Tibial nerve (tissue), 4 donors: ENCODE data around the gene PANK4. TPM values are rescaled to one million over a fixed set of nuclear protein-coding genes. Genes with fewer than 3 reads are reported as not detected.
A peak's percentile ranks its signal among the peaks of the same experiment; 100 is the strongest.

Experiments used
- DNase-seq, 2 donors: peaks; one replicate each; pipeline ENCODE4 v3.0.0-alpha.2; 2019; ENCODE audit warnings: low spot score in 2 of 2
- H3K27ac ChIP-seq, 4 donors: fragments of 200-600 bp; sonication (generic) in 3 of 4; one replicate each; pipeline ENCODE4 v1.5.1; 2017 to 2019; ENCODE audit warnings: mild to moderate bottlenecking in 1 of 4
- H3K27me3 ChIP-seq, 2 donors: fragments of 200-600 bp; sonication (generic) in 1 of 2; one replicate each; pipeline versions ENCODE4 v1.5.1 to v1.6.0; 2017 to 2019
- H3K36me3 ChIP-seq, 3 donors: fragments of 200-600 bp; sonication (generic); one replicate each; pipeline ENCODE4 v1.5.1; 2018 to 2019
- H3K4me1 ChIP-seq, 4 donors: fragments of 200-600 bp; sonication (generic) in 3 of 4; one replicate each; pipeline ENCODE4 v1.5.1; 2017 to 2019
- H3K4me3 ChIP-seq, 4 donors: fragments of 200-600 bp; sonication (generic) in 3 of 4; one replicate each; pipeline ENCODE4 v1.5.1; 2017 to 2019; ENCODE audit warnings: mild to moderate bottlenecking in 1 of 4, moderate library complexity in 1 of 4
- H3K9me3 ChIP-seq, 4 donors: fragments of 200-600 bp; sonication (generic) in 3 of 4; one replicate each; pipeline ENCODE4 v1.5.1; 2017 to 2019
- EP300 ChIP-seq, 2 donors: sonication (generic); formaldehyde crosslinking; IDR thresholded peaks; one replicate each; pipeline ENCODE4 v1.6.1; 2017; ENCODE audit warnings: antibody characterized with exemption in 2 of 2, mild to moderate bottlenecking in 1 of 2
- POLR2A ChIP-seq, 2 donors: fragments of 450-650 bp; IDR thresholded peaks; one replicate each; pipeline ENCODE4 v1.6.1; 2017; ENCODE audit warnings: antibody characterized with exemption in 2 of 2, mild to moderate bottlenecking in 2 of 2, moderate library complexity in 2 of 2
- WGBS, 2 donors: methylation state at CpG; one replicate each; pipeline ENCODE4 v1.1.5; 2018; 5-methylcytosine and 5-hydroxymethylcytosine counted together
- total RNA-seq, 4 donors: library from RNA; depleted of rRNA; stranded (reverse); fragments of >200 nt; gene quantifications; one replicate each; pipeline ENCODE4 v1.1.0, GENCODE V29; 2016
- TF ChIP-seq, protein P1 (sequence below), 5 experiments: fragments of 200-600 bp in 3 of 5; fragments of 450-650 bp in 2 of 5; sonication (generic) in 3 of 5; IDR thresholded peaks; one replicate each; pipeline ENCODE4 v1.5.1; 2016 to 2019; ENCODE audit warnings: antibody characterized with exemption in 5 of 5, mild to moderate bottlenecking in 3 of 5, moderate library complexity in 2 of 5

Gene PANK4
- total RNA-seq, 4 donors from 2014 or later: 14.2 to 50.0 (median 38.1) TPM

DNA sequence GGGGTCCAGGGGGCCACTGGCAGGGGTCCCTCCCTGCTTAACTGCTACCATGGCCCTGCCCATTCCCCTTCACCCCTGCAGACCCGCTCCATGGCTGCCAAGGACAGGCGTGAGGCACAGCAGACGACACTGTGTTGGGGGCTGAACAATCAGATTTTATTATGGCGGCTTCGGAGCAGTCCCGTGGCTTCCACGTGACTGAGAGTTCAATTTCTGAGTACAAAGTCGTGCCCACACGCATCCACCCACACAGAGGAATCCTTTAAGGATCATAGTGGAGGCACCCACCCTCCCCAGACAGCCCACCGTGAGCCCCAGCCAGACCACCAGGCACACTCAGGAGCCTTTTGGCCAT is 2.2 kb upstream of the PANK4 start:
- Histone ChIP-seq H3K4me3 (no peak overlapping the region), H3K9me3 (no peaks in the 10 kb centered on the region), H3K27ac (peak overlapping the region in 2 of 4 donors; percentile 8 to 38), H3K27me3 (peaks cover 2 to 53% of the 10 kb centered on the region in 2 donors), H3K4me1 (peaks cover 0 to 72% (median 38%) of the 10 kb centered on the region in 4 donors), H3K36me3 (no peaks in the 10 kb centered on the region)
- no peak for DNase-seq
- 38 to 51% methylated on average over 10 of the region's 10 CpGs for WGBS, 2 donors
- TF ChIP-seq POLR2A (IDR thresholded peaks at IDR 0.05) (no peak), EP300 (IDR thresholded peaks at IDR 0.05) (no peak)
- TF ChIP-seq, protein P1, sequence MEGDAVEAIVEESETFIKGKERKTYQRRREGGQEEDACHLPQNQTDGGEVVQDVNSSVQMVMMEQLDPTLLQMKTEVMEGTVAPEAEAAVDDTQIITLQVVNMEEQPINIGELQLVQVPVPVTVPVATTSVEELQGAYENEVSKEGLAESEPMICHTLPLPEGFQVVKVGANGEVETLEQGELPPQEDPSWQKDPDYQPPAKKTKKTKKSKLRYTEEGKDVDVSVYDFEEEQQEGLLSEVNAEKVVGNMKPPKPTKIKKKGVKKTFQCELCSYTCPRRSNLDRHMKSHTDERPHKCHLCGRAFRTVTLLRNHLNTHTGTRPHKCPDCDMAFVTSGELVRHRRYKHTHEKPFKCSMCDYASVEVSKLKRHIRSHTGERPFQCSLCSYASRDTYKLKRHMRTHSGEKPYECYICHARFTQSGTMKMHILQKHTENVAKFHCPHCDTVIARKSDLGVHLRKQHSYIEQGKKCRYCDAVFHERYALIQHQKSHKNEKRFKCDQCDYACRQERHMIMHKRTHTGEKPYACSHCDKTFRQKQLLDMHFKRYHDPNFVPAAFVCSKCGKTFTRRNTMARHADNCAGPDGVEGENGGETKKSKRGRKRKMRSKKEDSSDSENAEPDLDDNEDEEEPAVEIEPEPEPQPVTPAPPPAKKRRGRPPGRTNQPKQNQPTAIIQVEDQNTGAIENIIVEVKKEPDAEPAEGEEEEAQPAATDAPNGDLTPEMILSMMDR (IDR thresholded peaks at IDR 0.05): no peak

DNA sequence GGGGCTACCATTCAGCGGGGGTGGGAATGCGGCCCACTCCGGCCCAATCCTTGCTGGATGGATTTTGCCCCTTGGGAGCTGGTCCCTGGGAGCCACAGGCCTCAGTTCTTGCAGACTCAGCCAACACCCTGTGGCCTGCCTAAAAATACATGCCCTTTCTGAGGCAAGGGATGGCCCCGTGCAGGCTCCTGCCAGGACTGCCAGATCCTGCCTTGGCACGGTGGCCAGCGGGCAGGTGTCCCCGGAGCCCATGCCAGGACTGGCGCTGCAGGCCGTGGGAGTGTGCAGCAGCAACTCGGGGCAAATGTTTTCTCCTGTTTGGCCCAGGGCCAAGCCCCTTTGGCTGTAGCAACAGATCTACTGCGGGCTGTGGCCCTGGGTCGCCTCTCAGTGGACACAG is 1.6 kb upstream of the PANK4 start:
- 68 to 79% methylated on average over 8 to 12 of the region's 12 CpGs for WGBS, 2 donors
- TF ChIP-seq POLR2A (IDR thresholded peaks at IDR 0.05): no peak
- no peak for TF ChIP-seq EP300 (IDR thresholded peaks at IDR 0.05)
- TF ChIP-seq, protein P1 (IDR thresholded peaks at IDR 0.05): no peak
- DNase-seq: no peak
- H3K27me3 ChIP-seq: peaks cover 2 to 47% of the 10 kb centered on the region in 2 donors
- no peaks in the 10 kb centered on the region for H3K9me3 ChIP-seq
- no peak overlapping the region for H3K4me3 ChIP-seq
- no peaks in the 10 kb centered on the region for H3K36me3 ChIP-seq
- H3K4me1 ChIP-seq: peaks cover 0 to 74% (median 38%) of the 10 kb centered on the region in 4 donors
- peak overlapping the region in 1 of 4 donors; percentile 8 for H3K27ac ChIP-seq

DNA sequence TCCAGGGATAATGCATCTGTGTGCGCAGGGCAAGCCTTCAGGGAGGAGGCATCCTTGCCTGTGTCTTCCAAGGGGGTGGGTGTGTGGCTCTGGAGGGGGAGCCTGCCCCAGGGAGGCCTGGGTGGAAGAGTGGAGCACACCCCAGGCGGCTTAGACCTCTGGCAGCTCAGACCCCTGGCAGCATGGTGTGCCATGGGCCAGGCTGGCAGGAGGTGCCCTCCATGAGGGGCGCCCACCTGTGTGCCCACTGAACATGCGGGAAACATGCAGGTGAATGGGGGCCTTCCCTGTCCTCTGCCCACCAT is 1.1 kb upstream of the PANK4 start:
- Histone ChIP-seq H3K27ac (no peak overlapping the region), H3K4me1 (peaks cover 0 to 75% (median 38%) of the 10 kb centered on the region in 4 donors), H3K4me3 (no peak overlapping the region), H3K36me3 (no peaks in the 10 kb centered on the region), H3K27me3 (peaks cover 2 to 42% of the 10 kb centered on the region in 2 donors), H3K9me3 (no peaks in the 10 kb centered on the region)
- DNase-seq: no peak
- TF ChIP-seq POLR2A (IDR thresholded peaks at IDR 0.05) (no peak), EP300 (IDR thresholded peaks at IDR 0.05) (no peak)
- TF ChIP-seq, protein P1 (IDR thresholded peaks at IDR 0.05): no peak
- WGBS, 2 donors: 92 to 96% methylated on average over 3 to 4 of the region's 4 CpGs

DNA sequence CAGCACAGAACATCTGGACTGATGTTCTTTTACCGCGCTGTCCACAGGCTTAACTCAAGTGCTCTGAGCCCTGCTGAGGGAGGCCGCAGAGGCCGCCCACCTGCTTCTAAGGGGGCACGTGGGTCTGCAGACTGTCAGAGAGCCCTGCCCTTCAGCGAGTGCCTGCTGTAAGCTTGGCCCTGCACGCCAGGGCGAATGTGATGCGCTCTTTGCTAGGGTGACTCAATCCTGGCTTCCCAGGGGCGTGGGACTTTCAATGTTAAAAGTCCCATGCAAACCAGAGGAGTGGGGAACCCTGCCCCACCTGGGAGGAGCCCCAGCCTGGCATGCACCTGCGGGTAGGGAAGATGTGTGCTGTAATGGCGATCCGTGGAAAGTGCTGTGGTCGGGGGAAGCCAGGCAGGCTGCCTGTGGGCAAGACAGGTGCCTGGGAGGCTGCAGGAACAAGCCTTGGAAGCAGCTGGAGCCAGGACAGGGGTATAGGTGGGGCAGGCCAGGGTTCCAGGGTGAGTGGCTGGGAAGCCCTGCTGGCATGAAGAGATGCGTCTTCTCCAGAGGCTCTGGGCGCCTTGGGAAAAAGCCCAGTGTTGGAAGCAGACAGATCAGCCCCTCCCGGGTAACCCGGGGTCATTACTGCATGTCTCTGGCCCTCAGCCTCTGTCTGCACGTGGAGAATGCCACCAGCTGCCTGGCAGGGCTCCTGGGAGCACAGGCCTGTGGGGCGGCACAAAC is 594 bp upstream of the PANK4 start:
- Histone ChIP-seq H3K4me3 (peak overlapping the region; percentile 25 to 92 (median 68)), H3K27ac (peak overlapping the region in 3 of 4 donors; percentile 67 to 87 (median 78)), H3K9me3 (no peaks in the 10 kb centered on the region)

DNA sequence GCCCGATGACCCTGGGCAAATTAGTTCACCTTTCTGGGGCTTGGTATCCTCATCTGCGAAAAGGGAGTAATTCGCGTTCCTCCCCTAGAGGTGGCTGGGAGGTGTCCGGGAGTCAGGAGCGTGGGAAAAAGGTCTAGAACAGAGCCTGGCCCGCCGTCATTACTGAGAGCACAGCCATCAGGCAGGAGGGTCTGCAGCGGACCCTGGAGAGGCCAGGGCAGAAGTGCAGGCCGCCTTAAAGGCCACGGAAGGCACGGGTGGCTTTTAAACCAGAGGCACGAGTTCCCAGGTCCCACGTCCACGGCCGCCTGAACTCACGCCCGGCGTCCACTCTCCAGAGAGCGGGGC is 850 bp downstream of the PANK4 start:
- Histone ChIP-seq H3K27ac (peak overlapping the region in 3 of 4 donors; percentile 21 to 87 (median 81)), H3K4me1 (peaks cover 0 to 62% (median 34%) of the 10 kb centered on the region in 4 donors), H3K27me3 (peaks cover 0 to 22% of the 10 kb centered on the region in 2 donors), H3K9me3 (no peaks in the 10 kb centered on the region), H3K4me3 (peak overlapping the region; percentile 52 to 92 (median 71)), H3K36me3 (peaks cover 0 to 16% (median 9%) of the 10 kb centered on the region in 3 donors)
- WGBS, 2 donors: 3 to 6% methylated on average over 11 to 15 of the region's 20 CpGs
- no peak for DNase-seq
- TF ChIP-seq POLR2A (IDR thresholded peaks at IDR 0.05) (no peak), EP300 (IDR thresholded peaks at IDR 0.05) (no peak)
- TF ChIP-seq, protein P1 (IDR thresholded peaks at IDR 0.05): no peak

More for the DNA sequence above, 594 bp upstream of the PANK4 start:
- H3K27me3 ChIP-seq: peaks cover 2 to 37% of the 10 kb centered on the region in 2 donors
- no peak for DNase-seq
- 38 to 45% methylated on average over 10 to 18 of the region's 20 CpGs for WGBS, 2 donors
- H3K36me3 ChIP-seq: peaks cover 0 to 2% (median 0%) of the 10 kb centered on the region in 3 donors
- H3K4me1 ChIP-seq: peaks cover 0 to 75% (median 38%) of the 10 kb centered on the region in 4 donors
- TF ChIP-seq, protein P1 (IDR thresholded peaks at IDR 0.05): no peak
- TF ChIP-seq EP300 (IDR thresholded peaks at IDR 0.05) (no peak), POLR2A (IDR thresholded peaks at IDR 0.05) (no peak)
